Thoracic aorta (tissue), 2 donors: Measurements from ENCODE around the gene JMJD1C. TPM values are rescaled to one million over a fixed set of nuclear protein-coding genes. Genes with fewer than 3 reads are reported as not detected.

Source experiments
- ATAC-seq: fragments of 150-250 bp; one replicate; pipeline ENCODE4 v1.8.0; 2017; ENCODE audit warnings: low read depth; ENCODE audit not compliant: insufficient number of reproducible peaks, low FRiP score
- DNase-seq: peaks from one replicate; pipeline ENCODE4 v3.0.0-alpha.2; 2020; ENCODE audit warnings: low spot score
- H3K27ac ChIP-seq, 2 donors: fragments of 200-600 bp; sonication (generic); 1 replicate in 1 of 2; 2 replicates in 1 of 2; pipeline ENCODE4 v1.5.1; 2016; ENCODE audit warnings: mild to moderate bottlenecking in 2 of 2, moderate library complexity in 2 of 2
- H3K27me3 ChIP-seq: fragments of 200-600 bp; sonication (generic); replicated peaks from 2 replicates; pipeline ENCODE4 v1.6.0; 2016; ENCODE audit warnings: mild to moderate bottlenecking; ENCODE audit not compliant: insufficient read depth
- H3K36me3 ChIP-seq: fragments of 200-600 bp; sonication (generic); one replicate; pipeline ENCODE4 v1.5.1; 2016
- H3K4me1 ChIP-seq, 2 donors: fragments of 200-600 bp; sonication (generic); 1 replicate in 1 of 2; 2 replicates in 1 of 2; pipeline versions ENCODE4 v1.5.1 to v1.6.0; 2016; ENCODE audit warnings: low read depth in 2 of 2, mild to moderate bottlenecking in 1 of 2; ENCODE audit not compliant: control insufficient read depth in 1 of 2
- H3K4me3 ChIP-seq: fragments of 200-600 bp; sonication (generic); 2 replicates; pipeline ENCODE4 v1.5.1; 2016; ENCODE audit warnings: mild to moderate bottlenecking
- H3K9me3 ChIP-seq: fragments of 200-600 bp; sonication (generic); 2 replicates; pipeline ENCODE4 v1.5.1; 2016
- CTCF ChIP-seq: fragments of 200-600 bp; sonication (generic); IDR thresholded peaks from one replicate; pipeline ENCODE4 v1.5.1; 2019; ENCODE audit warnings: antibody characterized with exemption
- total RNA-seq, 2 donors: library from RNA; depleted of rRNA; stranded (reverse); fragments of >200 nt; gene quantifications; one replicate each; pipeline versions ENCODE4 v1.1.0 to v1.2.3, GENCODE V29; 2016

JMJD1C gene
- total RNA-seq, 2 donors from 2014 or later = 95.2 to 215 TPM

DNA sequence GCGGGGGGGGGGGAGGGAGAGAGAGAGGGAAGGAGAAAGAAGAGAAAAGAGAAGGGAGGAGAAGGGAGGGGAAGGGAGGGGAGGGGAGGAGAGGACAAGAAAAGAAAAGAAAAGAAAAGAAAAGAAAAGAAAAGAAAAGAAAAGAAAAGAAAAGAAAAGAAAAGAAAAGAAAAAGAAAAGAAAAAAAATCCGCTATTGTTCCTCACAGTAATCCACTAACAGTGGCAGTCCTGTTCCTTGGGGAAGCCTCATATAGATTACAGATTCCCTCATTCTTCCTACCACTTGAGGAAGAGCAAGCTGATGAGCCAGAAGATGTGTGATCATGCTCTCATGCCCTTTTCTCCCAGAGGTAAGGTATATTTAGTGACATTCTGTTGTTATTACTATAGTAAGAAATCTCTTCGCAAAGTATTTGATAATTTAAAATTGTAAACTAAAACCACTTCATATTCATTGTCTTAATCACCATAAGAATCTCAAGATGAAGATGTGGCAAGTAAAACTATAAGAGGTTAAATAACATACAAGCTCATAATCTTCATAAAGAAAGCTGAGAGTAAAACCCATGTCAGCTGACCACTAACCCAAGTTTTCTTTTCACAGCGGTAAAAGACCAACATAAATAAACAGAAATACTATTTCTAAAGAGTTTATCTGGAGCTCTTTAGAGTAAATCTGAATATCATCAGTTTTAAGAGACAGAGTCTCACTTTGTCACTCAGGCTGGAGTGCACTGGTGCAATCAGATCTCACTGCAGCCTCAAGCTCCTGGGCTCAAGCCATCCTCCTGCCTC lies 128.1 kb downstream of the JMJD1C start:
- DNase-seq (no peak), ATAC-seq (no peak)
- H3K4me3 ChIP-seq = no peak overlapping the region
- no peaks in the 10 kb centered on the region for H3K4me1 ChIP-seq
- no peaks in the 10 kb centered on the region for H3K36me3 ChIP-seq
- H3K9me3 ChIP-seq = no peaks in the 10 kb centered on the region
- no peak for TF ChIP-seq CTCF
- H3K27me3 ChIP-seq = no peaks in the 10 kb centered on the region
- H3K27ac ChIP-seq = no peak overlapping the region

- Histone ChIP-seq H3K36me3 (no peaks in the 10 kb centered on the region), H3K9me3 (no peaks in the 10 kb centered on the region), H3K27ac (no peak overlapping the region), H3K4me1 (no peaks in the 10 kb centered on the region), H3K27me3 (no peaks in the 10 kb centered on the region), H3K4me3 (no peak overlapping the region)
- DNase-seq (no peak), ATAC-seq (no peak)
- no peak for TF ChIP-seq CTCF
Measured at GRCh38 chr10:63331586-63331985, 134.2 kb downstream of the JMJD1C start.

GRCh38 chr10:63324495-63324854 lies 141.3 kb downstream of the JMJD1C start:
- TF ChIP-seq CTCF = no peak
- Histone ChIP-seq H3K27me3 (no peaks in the 10 kb centered on the region), H3K9me3 (no peaks in the 10 kb centered on the region), H3K27ac (no peak overlapping the region), H3K4me3 (no peak overlapping the region), H3K36me3 (no peaks in the 10 kb centered on the region), H3K4me1 (no peaks in the 10 kb centered on the region)
- no peak for ATAC-seq
- no peak for DNase-seq

GRCh38 chr10:63323701-63324494 lies 141.9 kb downstream of the JMJD1C start:
- Histone ChIP-seq H3K36me3 (no peaks in the 10 kb centered on the region), H3K27ac (no peak overlapping the region), H3K4me3 (no peak overlapping the region), H3K4me1 (no peaks in the 10 kb centered on the region), H3K27me3 (no peaks in the 10 kb centered on the region), H3K9me3 (no peaks in the 10 kb centered on the region)
- DNase-seq = no peak
- ATAC-seq = no peak
- no peak for TF ChIP-seq CTCF

DNA sequence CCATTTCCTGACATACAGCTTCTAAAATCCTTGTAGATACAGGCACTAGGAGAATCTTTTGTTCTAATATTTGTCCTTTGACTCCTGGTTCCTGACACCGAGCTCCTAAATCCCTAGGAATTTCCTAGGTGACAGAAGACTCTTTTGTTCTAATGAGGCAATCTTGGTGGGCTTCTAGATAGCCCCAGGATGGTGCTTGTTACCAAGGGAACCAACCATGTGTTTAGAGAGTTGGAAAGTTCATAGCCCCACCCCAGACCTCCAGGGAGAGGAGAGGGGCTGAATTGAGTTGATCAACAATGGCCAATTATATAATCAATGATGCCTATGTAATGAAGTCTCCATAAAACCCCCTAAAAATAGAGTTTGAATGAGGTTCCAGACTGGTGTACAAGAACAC lies 145.1 kb downstream of the JMJD1C start:
- no peaks in the 10 kb centered on the region for H3K27me3 ChIP-seq
- no peak for TF ChIP-seq CTCF
- H3K27ac ChIP-seq = no peak overlapping the region
- H3K4me1 ChIP-seq = no peaks in the 10 kb centered on the region
- ATAC-seq = no peak
- DNase-seq = no peak
- H3K4me3 ChIP-seq = no peak overlapping the region
- H3K36me3 ChIP-seq = no peaks in the 10 kb centered on the region
- H3K9me3 ChIP-seq = no peaks in the 10 kb centered on the region
